Right lobe of liver (tissue), 6 donors: ENCODE results near the gene DLG1. TPM values are rescaled to one million over a fixed set of nuclear protein-coding genes. Genes with fewer than 3 reads are reported as not detected.
"Not testable (repeated sequence)": the region's sequence is repeated elsewhere in the genome, so short reads cannot be mapped to it uniquely, and the experiment has no call there.

ENCODE experiments used
- ATAC-seq, 4 donors: fragments of 200-7000 bp; cut with Tn5 transposase; one replicate each; pipeline ENCODE4 v1.9.1; 2020; ENCODE audit warnings: mild to moderate bottlenecking in 4 of 4, moderate library complexity in 4 of 4
- DNase-seq, 3 donors: peaks; one replicate each; pipeline ENCODE4 v3.0.0-alpha.2; 2020
- H3K27ac ChIP-seq, 3 donors: fragments of 200-600 bp; one replicate each; pipeline ENCODE4 v1.8.0; 2022
- H3K27me3 ChIP-seq, 2 donors: fragments of 200-600 bp; one replicate each; pipeline ENCODE4 v1.8.0; 2022
- H3K36me3 ChIP-seq, 4 donors: fragments of 200-600 bp; sonication (generic) in 1 of 4; one replicate each; pipeline versions ENCODE4 v1.5.1 to v1.8.0; 2017 to 2022; ENCODE audit warnings: control low read depth in 1 of 4
- H3K4me1 ChIP-seq, 4 donors: fragments of 200-600 bp; sonication (generic) in 1 of 4; one replicate each; pipeline versions ENCODE4 v1.5.1 to v1.8.0; 2017 to 2022; ENCODE audit warnings: control low read depth in 1 of 4
- H3K4me3 ChIP-seq, 3 donors: fragments of 200-600 bp; one replicate each; pipeline ENCODE4 v1.8.0; 2022
- H3K9me3 ChIP-seq, 4 donors: fragments of 200-600 bp; sonication (generic) in 1 of 4; one replicate each; pipeline versions ENCODE4 v1.5.1 to v1.8.0; 2017 to 2022; ENCODE audit warnings: control low read depth in 1 of 4
- CTCF ChIP-seq, 4 donors: fragments of 200-600 bp in 3 of 4; fragments of 450-650 bp in 1 of 4; IDR thresholded peaks; one replicate each; pipeline versions ENCODE4 v1.5.1 to v1.8.0; 2016 to 2022; ENCODE audit warnings: antibody characterized with exemption in 4 of 4, mild to moderate bottlenecking in 2 of 4
- POLR2A ChIP-seq: fragments of 450-650 bp; IDR thresholded peaks from one replicate; pipeline ENCODE4 v1.6.1; 2017; ENCODE audit warnings: antibody characterized with exemption, mild to moderate bottlenecking
- WGBS: methylation state at CpG from one replicate; pipeline ENCODE4 v1.1.6; 2018; ENCODE audit warnings: low coverage, low lambda C conversion rate; ENCODE audit not compliant: insufficient coverage; ENCODE audit errors: missing lambda C conversion rate; 5-methylcytosine and 5-hydroxymethylcytosine counted together
- intact Hi-C, 2 donors: fragments of 100-400 bp; cut with DNase I; formaldehyde crosslinking; loops; one replicate each; pipeline versions ENCODE4 v1.11.2 to v1.14.1; 2022
- total RNA-seq, 6 experiments: library from RNA; depleted of rRNA in 2 of 6; stranded (reverse); fragments of >200 nt in 2 of 6; fragmentation: NEBNext Ultra II Directional in 3 of 6; extraction: Animal tissue kit (Norgen Biotek cat#: 25700) in 3 of 6; gene quantifications; one replicate each; pipeline versions ENCODE4 v1.1.0 to v1.2.4, GENCODE V29; 2016 to 2023
- donor health status: DM: no; HTN: yes; CAD: no.
- donor health status: DM: no; HTN: no; CAD: no.
- donor health status: DM: no; HTN: no; CAD: no.
- donor health status: DM: no; HTN: yes; CAD: no.
- donor health status: DM: no; HTN: yes; CAD: no.

The DLG1 gene
- total RNA-seq, 6 experiments from 2014 or later, result 36.1 to 50.2 (median 44.2) TPM

DNA sequence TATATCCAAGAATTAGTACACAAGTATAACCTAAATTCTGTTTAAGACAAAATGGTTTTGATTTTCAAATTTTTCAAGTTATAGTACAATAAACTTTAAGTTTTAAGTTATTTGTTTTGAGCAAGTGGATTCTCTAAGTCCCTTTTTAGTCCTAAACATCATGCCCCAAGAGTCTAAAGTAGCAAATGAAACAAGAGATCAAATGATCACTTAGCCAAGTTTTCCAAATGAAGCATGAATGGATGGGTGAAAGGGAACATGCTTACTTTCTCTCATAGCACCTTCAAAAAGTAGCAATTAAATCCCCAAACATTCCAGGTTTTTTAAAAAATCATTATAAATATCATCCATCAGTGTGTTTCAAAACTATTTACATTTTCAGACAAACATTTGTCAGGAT is 19.5 kb downstream of the DLG1 start:
- Histone ChIP-seq H3K27me3 (no peaks in the 10 kb centered on the region), H3K4me1 (peaks cover 0 to 27% (median 2%) of the 10 kb centered on the region in 4 donors), H3K36me3 (peaks cover 0 to 21% (median 7%) of the 10 kb centered on the region in 4 donors), H3K27ac (no peak overlapping the region), H3K9me3 (no peaks in the 10 kb centered on the region), H3K4me3 (no peak overlapping the region)
- ATAC-seq, result no peak
- no peak for TF ChIP-seq CTCF (IDR thresholded peaks at IDR 0.05)
- TF ChIP-seq POLR2A, result no peak
- intact Hi-C loops, result no loop called here
- no peak for DNase-seq

- Histone ChIP-seq H3K4me1 (peaks cover 0 to 27% (median 2%) of the 10 kb centered on the region in 4 donors), H3K36me3 (peaks cover 0 to 13% (median 2%) of the 10 kb centered on the region in 4 donors)
- H3K27ac ChIP-seq, H3K27me3 ChIP-seq, ATAC-seq, H3K9me3 ChIP-seq, DNase-seq, intact Hi-C loops, H3K4me3 ChIP-seq: not testable (repeated sequence)
- 92% methylated on average over 7 of the region's 8 CpGs for WGBS
Observed at GRCh38 chr3:197276808-197277207, 21.6 kb downstream of the DLG1 start.

GRCh38 chr3:197270558-197271317 is 27.7 kb downstream of the DLG1 start:
- peak; percentile 58 to 90 (median 68) for ATAC-seq
- DNase-seq, result no peak
- intact Hi-C loops, result no loop called here
- no peaks in the 10 kb centered on the region for H3K9me3 ChIP-seq
- 29% methylated on average over 4 of the region's 4 CpGs for WGBS
- H3K4me3 ChIP-seq, result no peak overlapping the region
- no peaks in the 10 kb centered on the region for H3K36me3 ChIP-seq
- no peaks in the 10 kb centered on the region for H3K27me3 ChIP-seq
- peaks cover 0 to 22% (median 6%) of the 10 kb centered on the region in 4 donors for H3K4me1 ChIP-seq
- TF ChIP-seq CTCF (IDR thresholded peaks at IDR 0.05) (no peak), POLR2A (no peak)
- H3K27ac ChIP-seq, result no peak overlapping the region

DNA sequence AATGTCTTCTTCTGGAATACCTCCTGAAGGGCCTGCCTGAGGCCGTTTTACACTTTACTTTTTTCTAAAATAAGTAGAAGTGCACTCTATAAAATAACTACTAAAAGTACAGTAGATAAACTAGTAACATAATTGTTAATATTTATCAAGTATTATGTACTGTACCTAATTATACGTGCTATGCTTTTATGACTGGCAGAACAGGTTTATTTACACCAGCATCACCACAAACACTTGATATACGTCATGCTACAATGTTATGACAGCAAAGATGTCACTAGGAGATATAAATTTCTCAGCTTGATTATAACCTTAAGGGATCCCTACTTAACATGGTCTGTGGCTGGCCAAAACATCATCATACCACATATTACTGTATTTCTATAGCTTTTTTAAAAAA is 29.4 kb downstream of the DLG1 start:
- DNase-seq (no peak), ATAC-seq (no peak)
- H3K4me3 ChIP-seq, result no peak overlapping the region
- 90% methylated on average over 3 of the region's 3 CpGs for WGBS
- intact Hi-C loops, result no loop called here
- H3K4me1 ChIP-seq, result peaks cover 0 to 10% (median 3%) of the 10 kb centered on the region in 4 donors
- no peaks in the 10 kb centered on the region for H3K9me3 ChIP-seq
- TF ChIP-seq POLR2A (no peak), CTCF (IDR thresholded peaks at IDR 0.05) (no peak)
- H3K36me3 ChIP-seq, result no peaks in the 10 kb centered on the region
- no peaks in the 10 kb centered on the region for H3K27me3 ChIP-seq
- H3K27ac ChIP-seq, result no peak overlapping the region

DNA sequence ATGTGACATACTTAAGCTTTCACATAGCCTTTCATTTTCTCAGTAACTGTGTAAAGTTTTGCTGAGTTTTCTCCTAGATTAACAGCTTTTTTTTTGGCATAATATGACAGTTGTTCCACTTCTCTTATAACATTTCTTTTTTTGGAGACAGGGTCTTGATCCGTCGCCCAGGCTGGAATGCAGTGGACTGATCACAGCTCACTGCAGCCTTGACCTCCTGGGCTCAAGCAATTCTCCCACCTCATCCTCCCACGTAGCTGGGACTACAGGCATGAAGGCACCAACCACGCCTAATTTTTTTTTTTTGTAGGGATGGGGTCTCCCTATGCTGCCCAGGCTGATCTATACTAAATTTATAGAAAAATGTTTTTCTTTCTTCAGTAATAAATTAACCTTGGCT is 30.1 kb downstream of the DLG1 start:
- Histone ChIP-seq H3K27ac (no peak overlapping the region), H3K9me3 (no peaks in the 10 kb centered on the region), H3K4me3 (no peak overlapping the region), H3K36me3 (peaks cover 0 to 7% (median 0%) of the 10 kb centered on the region in 4 donors), H3K27me3 (no peaks in the 10 kb centered on the region), H3K4me1 (peaks cover 0 to 10% (median 3%) of the 10 kb centered on the region in 4 donors)
- intact Hi-C loops, result no loop called here
- TF ChIP-seq POLR2A (no peak), CTCF (IDR thresholded peaks at IDR 0.05) (no peak)
- ATAC-seq (no peak), DNase-seq (no peak)
- 53% methylated on average over 4 of the region's 4 CpGs for WGBS
